ENCODE measurements around the gene ATXN7L1.
A peak's percentile ranks its signal among the peaks of the same experiment; 100 is the strongest.
"Not testable (repeated sequence)": the region's sequence is repeated elsewhere in the genome, so short reads cannot be mapped to it uniquely, and the experiment has no call there.

The ATXN7L1 gene

GRCh38 chr7:105728028-105728427 lies 148.4 kb downstream of the ATXN7L1 start:
- no peak for DNase-seq

- no peak for DNase-seq
These were observed 151.7 kb downstream of the ATXN7L1 start for GRCh38 chr7:105724688-105725087.

GRCh38 chr7:105723572-105723971 lies 152.8 kb downstream of the ATXN7L1 start:
- peak; percentile 63 for DNase-seq

- no peak for DNase-seq
These were observed 154.8 kb downstream of the ATXN7L1 start for GRCh38 chr7:105721571-105722104.

GRCh38 chr7:105719919-105720318 lies 156.5 kb downstream of the ATXN7L1 start:
- DNase-seq = no peak

- DNase-seq = no peak
These were observed 157.0 kb downstream of the ATXN7L1 start for GRCh38 chr7:105719395-105719794.

GRCh38 chr7:105718511-105718925 lies 157.9 kb downstream of the ATXN7L1 start:
- no peak for DNase-seq

- DNase-seq = no peak
These were observed 160.9 kb downstream of the ATXN7L1 start for GRCh38 chr7:105715528-105715927.

GRCh38 chr7:105713488-105714465 lies 162.6 kb downstream of the ATXN7L1 start:
- DNase-seq = no peak

GRCh38 chr7:105712877-105713276 lies 163.5 kb downstream of the ATXN7L1 start:
- no peak for DNase-seq

- no peak for DNase-seq
These were observed 164.5 kb downstream of the ATXN7L1 start for GRCh38 chr7:105711726-105712402.

GRCh38 chr7:105710720-105711119 lies 165.7 kb downstream of the ATXN7L1 start:
- DNase-seq = not testable (repeated sequence)

- no peak for DNase-seq
These were observed 167.7 kb downstream of the ATXN7L1 start for GRCh38 chr7:105708763-105709080.

- DNase-seq = no peak
These were observed 168.2 kb downstream of the ATXN7L1 start for GRCh38 chr7:105707967-105708762.

GRCh38 chr7:105707381-105707780 lies 169.0 kb downstream of the ATXN7L1 start:
- DNase-seq = no peak

- no peak for DNase-seq
These were observed 171.0 kb downstream of the ATXN7L1 start for GRCh38 chr7:105705427-105705826.

- DNase-seq = no peak
These were observed 173.0 kb downstream of the ATXN7L1 start for GRCh38 chr7:105703207-105703930.

GRCh38 chr7:105699568-105700236 lies 176.7 kb downstream of the ATXN7L1 start:
- DNase-seq = no peak

- DNase-seq = no peak
These were observed 177.9 kb downstream of the ATXN7L1 start for GRCh38 chr7:105698531-105698930.

- no peak for DNase-seq
These were observed 178.6 kb downstream of the ATXN7L1 start for GRCh38 chr7:105697753-105698152.

GRCh38 chr7:105697169-105697568 lies 179.2 kb downstream of the ATXN7L1 start:
- not testable (repeated sequence) for DNase-seq

- DNase-seq = no peak
These were observed 182.8 kb downstream of the ATXN7L1 start for GRCh38 chr7:105693576-105693975.
